ENCODE data around the gene DIP2C. TPM values are rescaled to one million over a fixed set of nuclear protein-coding genes. Genes with fewer than 3 reads are reported as not detected.
"Not testable (repeated sequence)": the region's sequence is repeated elsewhere in the genome, so short reads cannot be mapped to it uniquely, and the experiment has no call there.

DIP2C gene
- total RNA-seq, 1 donor from 2014 or later, result 1.6 TPM

DNA sequence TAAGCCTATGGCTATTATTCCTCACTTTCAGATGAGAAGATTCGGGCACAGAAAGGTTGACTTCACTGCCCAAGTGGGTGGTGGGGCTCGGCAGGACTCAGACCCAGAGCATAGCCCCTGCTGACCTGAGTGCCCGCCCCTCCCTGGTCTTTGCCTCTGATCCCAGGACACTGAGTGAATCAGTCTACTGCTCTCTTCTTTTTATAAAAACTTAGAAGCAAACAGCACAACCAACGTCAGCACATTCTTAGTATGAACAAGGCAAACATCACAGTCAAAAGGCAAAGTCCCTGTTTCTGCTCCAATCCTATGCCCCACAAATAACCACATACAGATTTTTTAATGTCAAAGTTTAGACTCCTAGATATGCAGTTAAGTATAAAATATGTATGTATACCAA, 316.5 kb downstream of the DIP2C start:
- intact Hi-C loops (cut with micrococcal nuclease), result no loop called here
- H3K4me1 Mint-ChIP-seq (ENCODE audit: low read depth), result peaks cover 1% of the 10 kb centered on the region
- no peaks in the 10 kb centered on the region for H3K27me3 Mint-ChIP-seq (ENCODE audit: low read depth)
- no peak overlapping the region for H3K27ac Mint-ChIP-seq
- H3K4me3 Mint-ChIP-seq (ENCODE audit: low read depth), result no peak overlapping the region
- H3K9me3 Mint-ChIP-seq, result peaks cover 3% of the 10 kb centered on the region
- no peak for DNase-seq (ENCODE audit: low spot score)
- H3K36me3 Mint-ChIP-seq (ENCODE audit: low read depth), result no peaks in the 10 kb centered on the region

- Mint-ChIP-seq H3K36me3 (ENCODE audit: low read depth) (no peaks in the 10 kb centered on the region), H3K9me3 (no peaks in the 10 kb centered on the region), H3K27ac (no peak overlapping the region), H3K4me1 (ENCODE audit: low read depth) (peaks cover 1% of the 10 kb centered on the region), H3K27me3 (ENCODE audit: low read depth) (no peaks in the 10 kb centered on the region), H3K4me3 (ENCODE audit: low read depth) (no peak overlapping the region)
- no peak for DNase-seq (ENCODE audit: low spot score)
- intact Hi-C loops (cut with micrococcal nuclease), result no loop called here
These were observed 316.9 kb downstream of the DIP2C start for GRCh38 chr10:372566-372965.

DNA sequence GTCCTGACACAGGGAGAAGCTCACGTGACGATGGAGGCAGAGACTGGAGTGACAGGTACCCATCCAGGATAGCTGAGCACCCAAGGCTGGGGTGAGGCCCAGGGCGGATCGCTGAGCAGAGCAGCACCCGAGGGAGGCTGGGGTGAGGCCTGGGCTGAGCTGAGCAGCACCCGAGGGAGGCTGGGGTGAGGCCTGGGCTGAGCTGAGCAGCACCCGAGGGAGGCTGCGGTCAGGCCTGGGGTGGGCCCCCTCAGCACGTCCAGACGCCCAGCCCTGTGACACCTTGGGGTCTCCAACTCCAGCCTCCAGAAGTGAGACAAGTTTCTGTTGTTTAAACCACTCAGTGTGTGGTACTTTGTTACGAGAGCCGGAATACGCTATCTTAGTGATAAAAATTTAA, 318.0 kb downstream of the DIP2C start:
- intact Hi-C loops (cut with micrococcal nuclease), result no loop called here
- no peak for DNase-seq (ENCODE audit: low spot score)

DNA sequence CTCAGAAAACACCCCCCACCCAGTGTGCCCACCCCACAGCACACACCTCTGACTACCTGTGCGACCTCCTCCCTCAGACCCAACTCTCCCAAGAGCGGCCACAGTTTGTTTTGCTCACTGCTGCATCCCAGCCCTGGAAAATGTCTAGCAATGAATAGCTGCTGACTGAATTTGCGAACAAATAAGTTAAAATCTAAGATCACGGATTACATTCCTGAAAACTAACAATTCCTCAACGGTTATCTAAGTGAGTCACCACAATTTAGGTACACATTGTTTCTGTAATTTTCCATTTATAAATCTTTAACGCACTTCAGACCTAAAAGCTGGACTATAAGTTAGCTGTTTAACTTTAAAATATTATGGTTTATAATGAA, 319.0 kb downstream of the DIP2C start:
- Mint-ChIP-seq H3K9me3 (no peaks in the 10 kb centered on the region), H3K27me3 (ENCODE audit: low read depth) (no peaks in the 10 kb centered on the region), H3K36me3 (ENCODE audit: low read depth) (no peaks in the 10 kb centered on the region), H3K27ac (no peak overlapping the region), H3K4me1 (ENCODE audit: low read depth) (no peaks in the 10 kb centered on the region), H3K4me3 (ENCODE audit: low read depth) (no peak overlapping the region)
- intact Hi-C loops (cut with micrococcal nuclease), result no loop called here
- no peak for DNase-seq (ENCODE audit: low spot score)

More for the DNA sequence above, 318.0 kb downstream of the DIP2C start:
- H3K4me1 Mint-ChIP-seq (ENCODE audit: low read depth), result peaks cover 1% of the 10 kb centered on the region
- no peaks in the 10 kb centered on the region for H3K36me3 Mint-ChIP-seq (ENCODE audit: low read depth)
- H3K9me3 Mint-ChIP-seq, result no peaks in the 10 kb centered on the region
- H3K27ac Mint-ChIP-seq, result no peak overlapping the region
- no peak overlapping the region for H3K4me3 Mint-ChIP-seq (ENCODE audit: low read depth)
- no peaks in the 10 kb centered on the region for H3K27me3 Mint-ChIP-seq (ENCODE audit: low read depth)

DNA sequence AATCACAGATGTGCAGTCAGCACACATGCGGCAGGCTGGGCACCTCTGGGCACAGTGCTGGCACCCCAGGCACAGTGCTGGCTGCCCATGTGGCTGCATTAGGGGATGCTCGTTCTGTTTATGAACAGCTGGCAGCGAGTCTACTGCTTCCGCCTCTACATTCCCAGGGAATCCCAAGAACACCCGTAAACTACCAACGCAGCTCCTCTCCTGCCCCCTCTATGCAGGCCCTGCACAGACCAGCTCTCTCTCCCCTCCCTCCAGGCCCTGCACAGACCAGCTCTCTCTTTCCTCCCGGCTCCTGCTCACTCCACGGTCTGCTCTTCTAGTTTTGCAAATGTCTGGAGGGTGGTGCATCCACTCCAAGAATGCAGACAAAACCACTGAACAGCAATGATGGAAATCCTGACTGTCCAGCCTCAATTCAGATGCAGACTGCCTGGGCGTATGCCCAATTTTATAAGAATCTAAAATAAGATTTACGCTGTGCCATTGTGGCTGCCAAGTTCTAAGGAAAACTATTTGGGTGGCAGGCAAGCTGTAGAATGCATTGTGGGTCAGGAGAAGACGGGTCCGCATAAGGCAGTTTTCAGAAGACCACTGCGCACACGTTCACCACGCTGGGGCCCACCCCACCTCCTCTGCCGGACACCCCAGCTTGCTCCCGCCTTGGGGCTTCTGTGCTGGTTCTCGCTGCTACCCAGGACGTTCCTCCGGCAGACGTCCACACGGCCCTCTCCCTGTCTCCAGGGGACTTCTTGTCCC, 319.6 kb downstream of the DIP2C start:
- no peaks in the 10 kb centered on the region for H3K36me3 Mint-ChIP-seq (ENCODE audit: low read depth)
- H3K4me3 Mint-ChIP-seq (ENCODE audit: low read depth), result no peak overlapping the region
- H3K27me3 Mint-ChIP-seq (ENCODE audit: low read depth), result no peaks in the 10 kb centered on the region
- intact Hi-C loops (cut with micrococcal nuclease), result no loop called here
- no peak for DNase-seq (ENCODE audit: low spot score)
- H3K27ac Mint-ChIP-seq, result no peak overlapping the region
- H3K9me3 Mint-ChIP-seq, result no peaks in the 10 kb centered on the region
- no peaks in the 10 kb centered on the region for H3K4me1 Mint-ChIP-seq (ENCODE audit: low read depth)

DNA sequence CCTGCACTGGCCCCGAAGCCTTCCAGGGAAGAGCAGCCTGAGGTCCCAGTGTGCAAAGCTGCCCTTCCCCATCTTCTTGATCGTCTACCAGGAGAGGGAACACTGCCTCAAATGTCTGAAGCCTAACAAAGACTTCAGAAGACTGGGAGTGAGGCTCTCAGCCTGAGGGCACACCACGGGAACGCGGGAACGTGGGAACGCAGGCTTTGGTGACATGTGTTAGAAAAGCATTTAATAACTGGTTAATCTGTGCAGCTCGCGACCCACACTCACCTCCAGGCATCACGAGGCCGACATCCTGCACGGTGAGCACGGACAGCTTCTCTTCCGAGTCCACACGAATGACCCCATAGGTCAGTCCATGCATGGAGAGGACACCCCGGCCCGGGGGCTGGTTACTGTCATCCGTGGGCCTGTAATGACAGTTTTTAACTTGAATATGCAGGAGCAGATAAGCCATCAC, 320.2 kb downstream of the DIP2C start:
- H3K4me3 Mint-ChIP-seq (ENCODE audit: low read depth), result no peak overlapping the region
- no peaks in the 10 kb centered on the region for H3K9me3 Mint-ChIP-seq
- H3K4me1 Mint-ChIP-seq (ENCODE audit: low read depth), result no peaks in the 10 kb centered on the region
- no peak for DNase-seq (ENCODE audit: low spot score)
- H3K36me3 Mint-ChIP-seq (ENCODE audit: low read depth), result no peaks in the 10 kb centered on the region
- intact Hi-C loops (cut with micrococcal nuclease), result no loop called here
- no peak overlapping the region for H3K27ac Mint-ChIP-seq
- H3K27me3 Mint-ChIP-seq (ENCODE audit: low read depth), result no peaks in the 10 kb centered on the region

DNA sequence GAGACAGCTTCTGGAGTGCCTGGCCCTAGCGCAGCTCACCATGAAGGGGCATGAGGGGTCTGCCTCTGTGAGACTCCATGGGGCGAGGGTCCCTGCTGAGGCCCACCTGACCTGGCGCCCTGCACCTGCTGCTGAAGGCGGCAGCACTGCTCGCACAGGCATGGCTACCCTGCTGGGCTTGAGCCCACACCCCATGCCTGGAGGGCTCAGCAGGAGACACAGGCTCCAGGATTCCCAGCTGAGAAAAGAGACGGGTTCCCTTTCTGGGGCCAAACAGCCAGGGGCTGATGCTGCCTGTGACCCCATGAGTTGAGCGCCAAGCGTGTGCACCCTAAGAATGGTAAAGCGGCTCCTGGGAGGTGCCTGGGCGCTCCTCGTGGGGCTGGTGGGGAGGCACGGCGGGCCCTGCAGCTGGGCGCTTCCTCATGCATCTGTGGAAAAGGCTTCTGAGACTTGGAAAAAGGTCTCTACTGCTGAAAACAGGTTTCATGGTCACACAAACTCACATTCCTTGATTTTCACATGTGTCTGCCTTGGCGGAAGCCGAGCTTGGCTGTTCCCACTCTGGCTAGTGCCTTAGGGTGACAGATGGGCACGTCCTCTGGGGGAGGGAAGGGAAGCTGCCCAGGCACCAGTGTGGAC, 320.8 kb downstream of the DIP2C start:
- intact Hi-C loops (cut with micrococcal nuclease), result no loop called here
- Mint-ChIP-seq H3K36me3 (ENCODE audit: low read depth) (no peaks in the 10 kb centered on the region), H3K27me3 (ENCODE audit: low read depth) (no peaks in the 10 kb centered on the region), H3K4me1 (ENCODE audit: low read depth) (no peaks in the 10 kb centered on the region), H3K4me3 (ENCODE audit: low read depth) (no peak overlapping the region), H3K9me3 (no peaks in the 10 kb centered on the region), H3K27ac (no peak overlapping the region)
- no peak for DNase-seq (ENCODE audit: low spot score)

DNA sequence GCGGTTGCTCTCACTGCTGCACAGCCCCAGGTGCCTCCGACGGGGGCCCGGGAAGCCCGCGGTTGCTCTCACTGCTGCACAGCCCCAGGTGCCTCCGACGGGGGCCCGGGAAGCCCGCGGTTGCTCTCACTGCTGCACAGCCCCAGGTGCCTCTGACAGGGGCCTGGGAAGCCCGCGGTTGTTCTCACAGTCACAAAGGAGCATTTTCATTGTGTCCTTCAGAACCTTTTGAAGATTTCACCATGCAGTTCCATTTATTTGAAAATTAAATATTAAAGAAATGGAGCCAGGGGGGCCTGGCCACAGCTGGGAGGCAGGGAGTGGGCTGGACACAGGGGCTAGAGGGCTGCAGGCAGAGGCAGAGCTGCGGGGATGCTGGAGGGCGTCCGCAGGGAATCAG, 321.4 kb downstream of the DIP2C start:
- DNase-seq (ENCODE audit: low spot score); H3K27ac Mint-ChIP-seq; H3K4me3 Mint-ChIP-seq (ENCODE audit: low read depth); H3K4me1 Mint-ChIP-seq (ENCODE audit: low read depth); H3K27me3 Mint-ChIP-seq (ENCODE audit: low read depth); intact Hi-C loops (cut with micrococcal nuclease); H3K9me3 Mint-ChIP-seq; H3K36me3 Mint-ChIP-seq (ENCODE audit: low read depth): not testable (repeated sequence)

GRCh38 chr10:367636-368035, 321.8 kb downstream of the DIP2C start:
- intact Hi-C loops (cut with micrococcal nuclease), result no loop called here
- Mint-ChIP-seq H3K27me3 (ENCODE audit: low read depth) (no peaks in the 10 kb centered on the region), H3K9me3 (no peaks in the 10 kb centered on the region), H3K36me3 (ENCODE audit: low read depth) (no peaks in the 10 kb centered on the region), H3K4me1 (ENCODE audit: low read depth) (no peaks in the 10 kb centered on the region), H3K4me3 (ENCODE audit: low read depth) (no peak overlapping the region), H3K27ac (no peak overlapping the region)
- no peak for DNase-seq (ENCODE audit: low spot score)

DNA sequence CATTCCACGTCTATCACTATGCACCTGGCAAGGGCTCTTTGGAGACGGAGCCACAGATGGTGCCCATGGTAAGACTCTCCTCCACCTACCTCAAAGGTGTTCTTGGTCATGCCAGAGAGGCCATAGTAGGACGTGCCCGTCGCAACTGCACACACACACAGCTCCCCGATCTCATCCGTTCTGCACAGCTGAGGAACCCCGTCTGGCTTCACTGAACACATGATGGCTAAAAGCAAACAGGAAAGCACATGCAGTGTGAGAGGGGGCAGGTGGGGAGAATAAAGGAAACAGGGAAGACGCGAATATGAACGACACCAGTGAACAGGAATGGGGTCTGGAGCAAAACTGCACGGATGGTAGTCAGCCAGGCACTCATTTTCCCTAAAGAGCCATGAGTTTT, 323.3 kb downstream of the DIP2C start:
- H3K36me3 Mint-ChIP-seq (ENCODE audit: low read depth), result no peaks in the 10 kb centered on the region

GRCh38 chr10:364267-364775, 325.1 kb downstream of the DIP2C start:
- no peaks in the 10 kb centered on the region for H3K4me1 Mint-ChIP-seq (ENCODE audit: low read depth)
- intact Hi-C loops (cut with micrococcal nuclease), result no loop called here
- H3K27ac Mint-ChIP-seq, result no peak overlapping the region
- no peaks in the 10 kb centered on the region for H3K9me3 Mint-ChIP-seq
- H3K36me3 Mint-ChIP-seq (ENCODE audit: low read depth), result no peaks in the 10 kb centered on the region
- peaks cover 3% of the 10 kb centered on the region for H3K27me3 Mint-ChIP-seq (ENCODE audit: low read depth)
- DNase-seq (ENCODE audit: low spot score), result no peak
- H3K4me3 Mint-ChIP-seq (ENCODE audit: low read depth), result no peak overlapping the region

More for the DNA sequence above, 323.3 kb downstream of the DIP2C start:
- no peaks in the 10 kb centered on the region for H3K4me1 Mint-ChIP-seq (ENCODE audit: low read depth)
- H3K27ac Mint-ChIP-seq, result no peak overlapping the region
- peaks cover 3% of the 10 kb centered on the region for H3K27me3 Mint-ChIP-seq (ENCODE audit: low read depth)
- intact Hi-C loops (cut with micrococcal nuclease), result no loop called here
- no peaks in the 10 kb centered on the region for H3K9me3 Mint-ChIP-seq
- no peak overlapping the region for H3K4me3 Mint-ChIP-seq (ENCODE audit: low read depth)
- no peak for DNase-seq (ENCODE audit: low spot score)

DNA sequence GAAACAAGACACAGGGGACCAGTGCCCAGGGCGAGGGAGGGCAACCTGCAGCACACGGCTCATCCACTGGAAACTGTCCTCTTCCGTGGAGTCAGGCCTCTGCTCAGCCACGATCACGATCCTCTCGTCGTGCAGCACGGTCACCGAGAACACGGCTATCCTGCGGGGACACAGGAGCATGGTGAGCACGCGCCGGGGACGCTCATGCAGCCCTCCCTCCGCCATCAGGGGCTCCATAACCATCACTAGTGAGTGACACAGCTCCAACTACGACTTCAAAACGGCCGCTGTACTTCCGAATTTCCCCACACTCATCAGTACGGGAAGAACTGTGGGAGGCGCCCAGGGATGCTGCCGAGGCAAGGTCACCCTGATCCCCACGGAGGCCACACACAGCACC, 326.3 kb downstream of the DIP2C start:
- Mint-ChIP-seq H3K27me3 (ENCODE audit: low read depth) (peaks cover 3% of the 10 kb centered on the region), H3K27ac (no peak overlapping the region)
- intact Hi-C loops (cut with micrococcal nuclease), result no loop called here

More for the DNA sequence above, 326.3 kb downstream of the DIP2C start:
- DNase-seq (ENCODE audit: low spot score), result no peak
- no peaks in the 10 kb centered on the region for H3K4me1 Mint-ChIP-seq (ENCODE audit: low read depth)
- no peaks in the 10 kb centered on the region for H3K36me3 Mint-ChIP-seq (ENCODE audit: low read depth)
- no peaks in the 10 kb centered on the region for H3K9me3 Mint-ChIP-seq
- H3K4me3 Mint-ChIP-seq (ENCODE audit: low read depth), result no peak overlapping the region
